Tibial artery (tissue), 4 donors: ENCODE results near the gene MAVS.

Experiments
- DNase-seq, 2 donors: peaks; one replicate each; pipeline ENCODE4 v3.0.0-alpha.2; 2019
- H3K27ac ChIP-seq, 2 donors: fragments of 200-600 bp; sonication (generic) in 1 of 2; 1 replicate in 1 of 2; 2 replicates in 1 of 2; pipeline ENCODE4 v1.5.1; 2018 to 2019; ENCODE audit warnings: mild to moderate bottlenecking in 1 of 2
- H3K27me3 ChIP-seq, 2 donors: fragments of 200-600 bp; sonication (generic) in 1 of 2; one replicate each; pipeline versions ENCODE4 v1.5.1 to v1.6.0; 2016 to 2019
- H3K36me3 ChIP-seq, 3 donors: fragments of 200-600 bp; sonication (generic) in 2 of 3; one replicate each; pipeline ENCODE4 v1.5.1; 2016 to 2019; ENCODE audit warnings: mild to moderate bottlenecking in 2 of 3
- H3K4me1 ChIP-seq, 4 donors: fragments of 200-600 bp; sonication (generic) in 2 of 4; 1 replicate in 3 of 4; 2 replicates in 1 of 4; pipeline ENCODE4 v1.5.1; 2016 to 2019
- H3K4me3 ChIP-seq, 2 donors: fragments of 200-600 bp; sonication (generic) in 1 of 2; 1 replicate in 1 of 2; 2 replicates in 1 of 2; pipeline ENCODE4 v1.5.1; 2018 to 2019; ENCODE audit warnings: mild to moderate bottlenecking in 2 of 2
- H3K9me3 ChIP-seq, 3 donors: fragments of 200-600 bp; sonication (generic) in 1 of 3; one replicate each; pipeline ENCODE4 v1.5.1; 2016 to 2019
- CTCF ChIP-seq, 2 experiments: fragments of 200-600 bp in 1 of 2; fragments of 450-650 bp in 1 of 2; IDR thresholded peaks; one replicate each; pipeline ENCODE4 v1.5.1; 2017 to 2019; ENCODE audit warnings: antibody characterized with exemption in 2 of 2, mild to moderate bottlenecking in 1 of 2, moderate library complexity in 1 of 2
- intact Hi-C: fragments of 100-400 bp; cut with DNase I; formaldehyde crosslinking; loops from one replicate; pipeline ENCODE4 v1.15.0; 2023; ENCODE audit warnings: low total_unique reads

MAVS gene

GRCh38 chr20:3800256-3800877, 46.3 kb upstream of the MAVS start:
- no peak for TF ChIP-seq CTCF (IDR thresholded peaks at IDR 0.05)
- DNase-seq = no peak
- intact Hi-C loops = no loop called here
- peaks cover 0 to 32% (median 21%) of the 10 kb centered on the region in 4 donors for H3K4me1 ChIP-seq
- peaks cover 50 to 73% (median 60%) of the 10 kb centered on the region in 3 donors for H3K36me3 ChIP-seq
- H3K9me3 ChIP-seq = no peaks in the 10 kb centered on the region
- H3K27me3 ChIP-seq = no peaks in the 10 kb centered on the region
- H3K27ac ChIP-seq = no peak overlapping the region
- no peak overlapping the region for H3K4me3 ChIP-seq

- Histone ChIP-seq H3K36me3 (peaks cover 50 to 78% (median 62%) of the 10 kb centered on the region in 3 donors), H3K4me3 (no peak overlapping the region), H3K4me1 (peaks cover 0 to 36% (median 23%) of the 10 kb centered on the region in 4 donors), H3K9me3 (no peaks in the 10 kb centered on the region), H3K27me3 (no peaks in the 10 kb centered on the region), H3K27ac (no peak overlapping the region)
- intact Hi-C loops = no loop called here
- DNase-seq = no peak
- no peak for TF ChIP-seq CTCF (IDR thresholded peaks at IDR 0.05)
These were observed 45.8 kb upstream of the MAVS start for GRCh38 chr20:3800878-3801260.

- peaks cover 0 to 40% (median 24%) of the 10 kb centered on the region in 4 donors for H3K4me1 ChIP-seq
- H3K4me3 ChIP-seq = no peak overlapping the region
- no peaks in the 10 kb centered on the region for H3K9me3 ChIP-seq
- H3K27me3 ChIP-seq = no peaks in the 10 kb centered on the region
- intact Hi-C loops = no loop called here
- no peak for TF ChIP-seq CTCF (IDR thresholded peaks at IDR 0.05)
- H3K36me3 ChIP-seq = peaks cover 50 to 79% (median 62%) of the 10 kb centered on the region in 3 donors
- no peak overlapping the region for H3K27ac ChIP-seq
- no peak for DNase-seq
These were observed 45.3 kb upstream of the MAVS start for GRCh38 chr20:3801299-3801698.

- H3K27me3 ChIP-seq = no peaks in the 10 kb centered on the region
- no peak for TF ChIP-seq CTCF (IDR thresholded peaks at IDR 0.05)
- no peak for DNase-seq
- no peaks in the 10 kb centered on the region for H3K9me3 ChIP-seq
- H3K27ac ChIP-seq = no peak overlapping the region
- no peak overlapping the region for H3K4me3 ChIP-seq
- H3K36me3 ChIP-seq = peaks cover 50 to 79% (median 62%) of the 10 kb centered on the region in 3 donors
- intact Hi-C loops = no loop called here
- H3K4me1 ChIP-seq = peaks cover 0 to 40% (median 24%) of the 10 kb centered on the region in 4 donors
These were observed 44.8 kb upstream of the MAVS start for GRCh38 chr20:3801846-3802245.

- Histone ChIP-seq H3K27me3 (no peaks in the 10 kb centered on the region), H3K36me3 (peaks cover 50 to 76% (median 62%) of the 10 kb centered on the region in 3 donors), H3K9me3 (no peaks in the 10 kb centered on the region), H3K4me1 (peaks cover 0 to 40% (median 24%) of the 10 kb centered on the region in 4 donors), H3K4me3 (no peak overlapping the region), H3K27ac (no peak overlapping the region)
- TF ChIP-seq CTCF (IDR thresholded peaks at IDR 0.05) = no peak
- DNase-seq = no peak
- intact Hi-C loops = no loop called here
These were observed 44.0 kb upstream of the MAVS start for GRCh38 chr20:3802524-3803239.
